Motor neuron (in vitro differentiated cells): ENCODE data around the gene JMJD4. TPM values are rescaled to one million over a fixed set of nuclear protein-coding genes. Genes with fewer than 3 reads are reported as not detected.

Experiments
- ATAC-seq, 8 experiments: fragments of 200-7000 bp; cut with Tn5 transposase; replicated peaks in 6 of 8; 2 replicates each; pipeline ENCODE4 v1.8.0; 2021; ENCODE audit warnings: mild to moderate bottlenecking in 8 of 8, moderate library complexity in 8 of 8
- H3K27ac ChIP-seq, 2 donors: fragments of 250-450 bp; sonication (Bioruptor Pico); 2 replicates each; pipeline ENCODE4 v1.9.0; 2021; ENCODE audit warnings: antibody characterized with exemption in 2 of 2, mild to moderate bottlenecking in 2 of 2, moderate library complexity in 1 of 2
- H3K4me1 ChIP-seq, 2 donors: fragments of 250-450 bp; sonication (Bioruptor Pico); replicated peaks in 1 of 2; 2 replicates each; pipeline ENCODE4 v1.6.1; 2021; ENCODE audit warnings: antibody characterized with exemption in 2 of 2, mild to moderate bottlenecking in 2 of 2, moderate library complexity in 1 of 2
- H3K4me3 ChIP-seq, 5 donors: fragments of 250-450 bp; sonication (Bioruptor Pico); 2 replicates each; pipeline ENCODE4 v1.9.0; 2021; ENCODE audit warnings: antibody characterized with exemption in 5 of 5, mild to moderate bottlenecking in 5 of 5, moderate library complexity in 4 of 5
- WGBS, 10 experiments: fragments of 450-650 bp; shearing (Covaris generic); methylation state at CpG; one replicate each; pipeline ENCODE4 v1.0.0; 2022; 5-methylcytosine and 5-hydroxymethylcytosine counted together
- in situ Hi-C, 9 experiments: fragments of 400-800 bp; cut with MboI; loops; one replicate each; pipeline ENCODE4 v1.15.0; 2021; ENCODE audit warnings: low sequenced_read_pairs in 9 of 9, low pct_unique_long_range_greater_than_20kb in 2 of 9; ENCODE audit not compliant: unreplicated experiment in 9 of 9
- total RNA-seq, 8 experiments: library from RNA; unstranded; fragments of 300-600 nt; gene quantifications; 2 replicates each; pipeline versions ENCODE4 v1.2.3 to v1.2.4, GENCODE V29; 2022

JMJD4 gene
- total RNA-seq: 10 to 100 TPM; 16.8 to 27.5 (median 21.1) TPM

DNA sequence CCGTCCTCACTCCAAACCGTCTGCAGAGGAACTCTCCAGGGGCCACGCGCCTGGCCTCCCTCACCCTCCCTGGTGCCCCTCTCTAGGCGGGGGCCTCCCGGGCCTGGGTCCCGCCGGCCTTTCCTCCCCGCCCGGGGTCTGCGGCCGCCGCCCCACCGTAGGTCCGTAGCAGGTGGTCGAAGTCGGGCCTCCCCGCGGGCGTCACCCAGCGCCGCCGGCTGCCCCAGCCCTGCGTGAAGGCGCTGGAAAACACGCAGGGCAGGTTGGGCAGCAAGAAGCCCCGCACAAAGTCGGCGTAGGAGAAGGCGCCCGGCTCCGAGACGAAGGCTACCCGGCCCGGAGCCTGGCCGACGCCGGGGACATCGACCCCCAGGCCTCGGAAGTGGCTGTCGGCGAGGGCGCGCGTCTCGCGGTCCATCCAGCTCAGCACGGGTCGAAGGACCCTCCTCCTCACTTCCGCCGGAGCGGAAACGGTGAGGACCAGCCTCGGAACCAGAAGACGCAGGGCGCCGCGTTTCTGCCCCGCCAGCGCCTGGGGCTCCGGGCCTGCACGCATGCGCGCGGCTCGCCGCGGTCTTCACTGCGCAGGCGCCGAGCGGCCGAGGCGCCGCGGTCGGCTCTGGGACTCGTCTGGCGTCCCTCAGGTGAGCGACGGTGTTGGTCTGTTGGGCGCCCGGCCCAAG, at the start of gene JMJD4, which contains the start of gene SNAP47:
TSS of gene JMJD4 (minus strand) at position 447 of the 683 bp plus-strand sequence. CDS start at position 418, 29 bp downstream.
TSS of gene SNAP47 (plus strand) at position 580 of the 683 bp plus-strand sequence. CDS start 12,302 bp downstream, outside the sequence.
- in situ Hi-C loops: loop anchor here in 1 of 9 experiments (25.0 kb wide), 1 partner anchor 248 kb away; no protein-coding TSS in a partner anchor
- WGBS, 10 experiments: 0 to 6% (median 0%) methylated on average over 6 to 21 of the region's 83 CpGs; no CpG with 5 or more reads in 5 of the 10 experiments
- Histone ChIP-seq H3K4me3 (peak within 1 kb of the TSS; percentile 74 to 95 (median 81)), H3K4me1 (peaks cover 16 to 21% of the 10 kb centered on the region in 2 donors), H3K27ac (peak within 1 kb of the TSS; percentile 80 to 91)
- peak; percentile 91 to 97 (median 92) for ATAC-seq

- in situ Hi-C loops: loop anchor here in 5 of 9 experiments (25.0 kb wide), 2 partner anchors 155 to 180 kb away; partner anchors contain the start of gene WNT9A (in 4 of the 5)
- peaks cover 0 to 6% of the 10 kb centered on the region in 2 donors for H3K4me1 ChIP-seq
- no peak overlapping the region for H3K27ac ChIP-seq
- ATAC-seq: no peak
- 50 to 100% (median 92%) methylated on average over 1 to 4 of the region's 4 CpGs; no CpG with 5 or more reads in 6 of the 10 experiments for WGBS, 10 experiments
- no peak overlapping the region for H3K4me3 ChIP-seq
Observed at GRCh38 chr1:227782226-227782625, 47.1 kb upstream of the JMJD4 start.

DNA sequence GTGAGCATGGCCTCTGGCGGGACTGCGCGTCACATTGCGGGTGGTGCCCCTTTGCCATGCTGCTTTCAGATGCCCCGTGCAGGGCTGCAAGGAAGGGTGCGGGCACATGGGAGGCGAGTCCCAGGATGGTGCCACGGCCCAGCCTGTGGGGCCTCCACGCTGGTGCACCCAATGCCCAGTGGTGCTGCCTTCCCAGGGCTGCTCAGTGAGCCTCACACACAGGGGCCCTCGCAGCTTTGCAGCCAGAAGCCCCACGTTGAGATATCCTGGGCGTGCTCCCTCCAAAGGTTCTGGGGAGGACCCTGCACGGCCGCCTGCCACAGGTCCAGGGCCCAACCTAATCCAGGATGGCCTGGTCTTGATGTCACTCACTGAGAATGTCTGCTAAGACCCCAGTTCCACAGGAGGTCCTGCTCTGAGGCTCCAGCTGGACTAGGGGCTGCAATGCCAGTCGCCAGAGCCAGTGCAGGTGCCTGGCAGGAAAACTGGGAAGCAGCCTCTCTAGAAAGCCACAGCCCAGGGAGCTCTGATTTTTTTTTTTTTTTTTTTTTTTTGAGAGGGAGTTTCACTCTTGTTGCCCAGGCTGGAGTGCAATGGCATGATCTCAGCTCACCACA, 46.3 kb upstream of the JMJD4 start:
- H3K27ac ChIP-seq: no peak overlapping the region
- H3K4me1 ChIP-seq: peaks cover 0 to 2% of the 10 kb centered on the region in 2 donors
- in situ Hi-C loops: loop anchor here in 5 of 9 experiments (25.0 kb wide), 2 partner anchors 156 to 181 kb away; partner anchors contain the start of gene WNT9A (in 4 of the 5)
- no peak overlapping the region for H3K4me3 ChIP-seq
- no peak for ATAC-seq
- 87 to 100% (median 97%) methylated on average over 1 to 12 of the region's 15 CpGs; no CpG with 5 or more reads in 2 of the 10 experiments for WGBS, 10 experiments

GRCh38 chr1:227780101-227781044, 45.3 kb upstream of the JMJD4 start:
- 50 to 100% (median 90%) methylated on average over 1 to 14 of the region's 23 CpGs; no CpG with 5 or more reads in 2 of the 10 experiments for WGBS, 10 experiments
- in situ Hi-C loops: loop anchor here in 5 of 9 experiments (25.0 kb wide), 2 partner anchors 157 to 182 kb away; partner anchors contain the start of gene WNT9A (in 4 of the 5)
- no peak overlapping the region for H3K27ac ChIP-seq
- ATAC-seq: peak in 2 of 8 experiments; percentile 22 to 80
- H3K4me1 ChIP-seq: peaks cover 0 to 6% of the 10 kb centered on the region in 2 donors
- H3K4me3 ChIP-seq: no peak overlapping the region

DNA sequence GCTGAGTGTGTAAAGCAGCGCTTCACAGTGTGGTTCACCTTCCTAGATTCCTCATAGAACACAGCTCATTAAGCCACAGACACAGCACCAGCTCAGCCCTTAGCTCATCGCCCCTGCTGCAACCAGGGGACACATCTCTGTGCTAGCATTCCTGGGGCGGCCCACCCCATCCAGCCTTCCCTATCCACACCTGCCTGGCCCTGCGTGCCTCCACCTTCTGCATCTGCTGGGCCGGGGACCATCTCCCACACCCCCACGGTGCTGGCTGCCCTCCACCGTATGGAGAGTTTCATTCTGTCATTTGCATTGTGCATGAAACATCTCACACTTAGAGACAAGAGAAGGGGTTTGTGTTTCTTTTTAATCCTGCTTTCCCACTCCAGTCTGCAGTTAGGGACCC, 44.6 kb upstream of the JMJD4 start:
- in situ Hi-C loops: loop anchor here in 5 of 9 experiments (25.0 kb wide), 2 partner anchors 158 to 183 kb away; partner anchors contain the start of gene WNT9A (in 4 of the 5)
- peak in 2 of 8 experiments; percentile 22 to 71 for ATAC-seq
- H3K27ac ChIP-seq: no peak overlapping the region
- WGBS, 10 experiments: 70 to 100% (median 86%) methylated on average over 1 to 6 of the region's 7 CpGs; no CpG with 5 or more reads in 4 of the 10 experiments
- no peak overlapping the region for H3K4me3 ChIP-seq
- H3K4me1 ChIP-seq: peaks cover 0 to 7% of the 10 kb centered on the region in 2 donors

DNA sequence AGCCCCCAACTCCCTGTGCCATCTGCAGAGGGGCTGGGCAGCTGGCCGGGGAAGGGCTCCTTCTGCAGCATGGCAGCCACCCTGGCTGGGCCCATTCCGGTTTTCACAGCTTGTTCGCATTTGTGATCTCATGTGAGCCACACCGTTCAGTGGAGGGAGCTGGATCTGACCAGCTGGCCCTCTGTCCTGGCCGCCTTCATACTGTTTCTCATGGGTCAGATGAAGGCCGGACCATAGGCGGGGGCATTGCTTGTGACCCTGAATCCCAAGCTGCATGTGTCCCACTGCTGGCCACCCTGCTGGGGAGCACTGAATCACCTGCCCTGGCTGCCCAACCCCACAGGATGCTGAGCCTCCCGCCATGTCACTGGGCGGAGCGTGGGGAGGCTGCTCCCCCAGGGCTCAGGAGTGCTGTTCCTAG, 43.9 kb upstream of the JMJD4 start:
- in situ Hi-C loops: loop anchor here in 5 of 9 experiments (25.0 kb wide), 2 partner anchors 158 to 183 kb away; partner anchors contain the start of gene WNT9A (in 4 of the 5)
- Histone ChIP-seq H3K4me1 (peaks cover 0 to 7% of the 10 kb centered on the region in 2 donors), H3K27ac (peak overlapping the region in 1 of 2 donors; percentile 17), H3K4me3 (no peak overlapping the region)
- WGBS, 10 experiments: 60 to 100% (median 96%) methylated on average over 1 to 4 of the region's 10 CpGs; no CpG with 5 or more reads in 4 of the 10 experiments
- peak in 7 of 8 experiments; percentile 12 to 68 (median 43) for ATAC-seq

GRCh38 chr1:227778401-227778947, 43.4 kb upstream of the JMJD4 start:
- peak in 6 of 8 experiments; percentile 20 to 62 (median 33) for ATAC-seq
- peak overlapping the region in 1 of 2 donors; percentile 17 for H3K27ac ChIP-seq
- H3K4me3 ChIP-seq: no peak overlapping the region
- H3K4me1 ChIP-seq: peaks cover 0 to 7% of the 10 kb centered on the region in 2 donors
- in situ Hi-C loops: loop anchor here in 5 of 9 experiments (25.0 kb wide), 2 partner anchors 159 to 184 kb away; partner anchors contain the start of gene WNT9A (in 4 of the 5)
- WGBS, 10 experiments: 17 to 94% (median 79%) methylated on average over 2 to 6 of the region's 8 CpGs; no CpG with 5 or more reads in 4 of the 10 experiments

DNA sequence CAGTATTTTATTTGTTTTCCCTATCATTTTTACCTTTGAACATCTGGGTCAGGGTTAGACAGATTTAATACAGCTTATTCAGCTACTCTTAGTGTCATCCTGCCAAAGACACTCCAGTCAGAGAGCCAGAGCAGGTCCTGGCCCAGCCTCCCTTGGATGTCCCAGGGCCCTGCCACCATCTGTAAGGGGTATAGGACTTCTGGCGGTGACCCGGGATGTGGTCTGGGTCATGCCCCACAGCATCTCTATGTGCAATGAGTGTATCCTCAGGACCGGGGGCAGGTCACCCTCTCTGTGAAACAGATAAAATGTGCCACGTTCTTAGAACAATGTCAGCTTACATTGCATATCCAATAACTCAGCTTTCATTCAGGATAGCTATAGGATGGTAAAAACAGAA, 42.5 kb upstream of the JMJD4 start:
- Histone ChIP-seq H3K4me1 (peaks cover 0 to 7% of the 10 kb centered on the region in 2 donors), H3K27ac (no peak overlapping the region), H3K4me3 (no peak overlapping the region)
- in situ Hi-C loops: loop anchor here in 5 of 9 experiments (25.0 kb wide), 2 partner anchors 160 to 185 kb away; partner anchors contain the start of gene WNT9A (in 4 of the 5)
- no peak for ATAC-seq
- WGBS, 10 experiments: 90 to 100% (median 100%) methylated on average over 1 to 4 of the region's 4 CpGs; no CpG with 5 or more reads in 3 of the 10 experiments

DNA sequence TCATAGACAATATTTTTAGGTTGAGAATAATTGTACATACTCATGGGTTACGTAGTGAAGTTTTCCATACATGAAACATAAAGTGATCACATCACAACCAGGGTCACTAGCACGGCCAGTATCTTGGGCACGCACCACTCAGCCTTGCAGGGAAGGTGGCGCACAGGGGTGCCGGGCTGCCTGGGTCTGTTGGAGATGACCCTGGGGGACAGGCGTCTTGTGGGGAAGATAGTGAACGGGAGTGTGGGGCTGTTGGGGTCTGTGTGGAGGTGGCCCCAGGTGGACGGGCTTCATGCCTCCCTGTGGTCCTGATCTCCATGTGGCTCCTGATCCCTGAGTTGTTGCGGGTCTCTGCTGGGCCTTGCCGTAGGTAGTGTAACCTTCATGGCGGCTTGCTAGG, 42.1 kb upstream of the JMJD4 start:
- 79 to 100% (median 92%) methylated on average over 1 to 11 of the region's 11 CpGs; no CpG with 5 or more reads in 4 of the 10 experiments for WGBS, 10 experiments
- in situ Hi-C loops: loop anchor here in 5 of 9 experiments (25.0 kb wide), 2 partner anchors 160 to 185 kb away; partner anchors contain the start of gene WNT9A (in 4 of the 5)
- Histone ChIP-seq H3K4me1 (peaks cover 0 to 7% of the 10 kb centered on the region in 2 donors), H3K27ac (no peak overlapping the region), H3K4me3 (no peak overlapping the region)
- no peak for ATAC-seq

GRCh38 chr1:227776331-227776771, 41.2 kb upstream of the JMJD4 start:
- no peak overlapping the region for H3K4me3 ChIP-seq
- peaks cover 0 to 7% of the 10 kb centered on the region in 2 donors for H3K4me1 ChIP-seq
- 40 to 93% (median 83%) methylated on average over 1 to 7 of the region's 7 CpGs; no CpG with 5 or more reads in 2 of the 10 experiments for WGBS, 10 experiments
- H3K27ac ChIP-seq: no peak overlapping the region
- ATAC-seq: peak in 1 of 8 experiments; percentile 55
- in situ Hi-C loops: loop anchor here in 5 of 9 experiments (25.0 kb wide), 2 partner anchors 161 to 186 kb away; partner anchors contain the start of gene WNT9A (in 4 of the 5)

DNA sequence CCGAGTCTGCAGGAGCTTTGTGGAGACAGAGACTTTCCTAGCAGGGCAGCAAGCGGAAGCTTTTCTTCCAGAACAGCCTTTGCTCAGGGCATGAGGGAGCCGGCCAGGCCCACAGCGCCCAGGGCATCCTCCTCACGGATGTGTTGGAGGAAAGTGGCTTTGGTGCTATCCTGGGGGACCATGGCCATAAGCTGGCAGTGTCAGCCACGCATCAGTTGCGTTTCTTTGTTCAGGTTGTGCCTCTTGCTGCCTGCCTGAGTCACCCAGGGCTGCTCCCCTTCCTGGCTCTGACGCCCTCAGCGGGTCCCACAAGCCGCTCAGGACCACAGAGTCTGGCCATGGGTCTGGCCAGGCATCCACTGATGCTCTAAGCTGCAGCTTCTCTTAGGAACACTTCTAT, 40.7 kb upstream of the JMJD4 start:
- ATAC-seq: no peak
- 80 to 100% (median 97%) methylated on average over 1 to 10 of the region's 10 CpGs; no CpG with 5 or more reads in 4 of the 10 experiments for WGBS, 10 experiments
- Histone ChIP-seq H3K4me1 (peaks cover 0 to 7% of the 10 kb centered on the region in 2 donors), H3K4me3 (no peak overlapping the region), H3K27ac (no peak overlapping the region)
- in situ Hi-C loops: loop anchor here in 5 of 9 experiments (25.0 kb wide), 2 partner anchors 161 to 186 kb away; partner anchors contain the start of gene WNT9A (in 4 of the 5)
